Fibroblast of skin of left quadriceps (primary cell): ENCODE measurements around the gene C6orf141.
"Not testable (repeated sequence)": the region's sequence is repeated elsewhere in the genome, so short reads cannot be mapped to it uniquely, and the experiment has no call there.

Experiments
- DNase-seq, 2 experiments: peaks; one replicate each; pipeline ENCODE4 v3.0.0-alpha.2; 2013; ENCODE audit warnings: low read depth in 2 of 2

The C6orf141 gene

GRCh38 chr6:49576618-49577017, 26.1 kb downstream of the C6orf141 start:
- no peak for DNase-seq

DNA sequence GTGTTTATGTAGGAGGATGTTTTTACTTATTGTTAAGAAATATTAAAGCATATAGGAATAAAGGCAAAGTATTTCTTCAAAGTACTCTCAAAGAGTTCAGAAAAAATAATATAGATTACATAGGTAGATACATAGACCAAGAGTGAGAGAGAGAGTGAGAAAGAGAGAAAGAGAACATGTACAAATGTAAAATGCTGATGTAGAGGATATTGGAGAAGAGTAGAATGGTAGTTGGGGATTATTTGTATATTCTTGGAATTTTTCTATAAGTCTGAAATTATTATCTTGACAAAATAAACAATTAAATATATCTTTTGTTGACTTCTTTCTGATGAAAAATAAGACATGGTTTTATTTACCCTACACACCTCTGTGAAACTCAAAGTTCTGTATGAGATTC, 29.2 kb downstream of the C6orf141 start:
- no peak for DNase-seq

GRCh38 chr6:49582529-49582928, 32.1 kb downstream of the C6orf141 start:
- DNase-seq, result no peak

GRCh38 chr6:49587262-49587661, 36.8 kb downstream of the C6orf141 start:
- not testable (repeated sequence) for DNase-seq
